GM19468 (cell line): ENCODE data around the gene SP110.
A peak's percentile ranks its signal among the peaks of the same experiment; 100 is the strongest.
"Not testable (repeated sequence)": the region's sequence is repeated elsewhere in the genome, so short reads cannot be mapped to it uniquely, and the experiment has no call there.

Experiments used
- ATAC-seq: cut with Tn5 transposase; IDR thresholded peaks from one replicate; pipeline ENCODE4 v1.9.1; 2021; ENCODE audit warnings: mild to moderate bottlenecking, moderate library complexity, moderate number of reproducible peaks; ENCODE audit not compliant: unreplicated experiment; ENCODE audit errors: extremely low read depth

SP110 gene

GRCh38 chr2:230226051-230226551, 6.3 kb upstream of the SP110 start:
- peak; percentile 53 for ATAC-seq

GRCh38 chr2:230225486-230225885, 5.7 kb upstream of the SP110 start, which contains the start of gene SP140:
Gene SP140, plus strand, starts transcription at chr2:230225736. Its CDS starts 109 bp downstream, at chr2:230225845.
- ATAC-seq, result peak; percentile 30

- ATAC-seq, result no peak
These were observed 4.7 kb upstream of the SP110 start for GRCh38 chr2:230224458-230224857.

- ATAC-seq, result not testable (repeated sequence)
These were observed 3.0 kb upstream of the SP110 start for GRCh38 chr2:230222829-230223228.

- no peak for ATAC-seq
These were observed 1.7 kb upstream of the SP110 start for GRCh38 chr2:230221493-230221892.

- no peak for ATAC-seq
These were observed 674 bp upstream of the SP110 start for GRCh38 chr2:230220347-230220969.

DNA sequence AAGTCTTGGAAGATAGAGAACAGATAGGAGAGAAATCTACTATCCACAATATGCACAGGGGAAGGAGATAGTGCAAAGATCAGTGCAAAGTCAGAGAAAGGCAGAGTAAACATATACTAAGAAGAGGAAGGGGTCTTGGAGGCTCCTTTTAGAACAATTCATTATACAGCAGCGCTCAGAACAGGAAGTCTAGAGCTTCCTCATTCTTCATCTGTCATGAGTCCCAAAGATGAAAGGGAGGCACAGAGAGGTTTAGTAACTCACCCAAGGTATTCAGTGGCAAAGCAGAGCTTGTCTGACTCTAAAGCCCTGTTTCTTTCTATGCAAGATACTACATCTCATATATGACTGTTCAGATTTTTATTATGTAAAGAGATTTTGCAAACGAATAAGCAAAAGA, 1.4 kb downstream of the SP110 start:
- ATAC-seq, result no peak

- ATAC-seq, result no peak
These were observed 2.4 kb downstream of the SP110 start for GRCh38 chr2:230217424-230217823.

DNA sequence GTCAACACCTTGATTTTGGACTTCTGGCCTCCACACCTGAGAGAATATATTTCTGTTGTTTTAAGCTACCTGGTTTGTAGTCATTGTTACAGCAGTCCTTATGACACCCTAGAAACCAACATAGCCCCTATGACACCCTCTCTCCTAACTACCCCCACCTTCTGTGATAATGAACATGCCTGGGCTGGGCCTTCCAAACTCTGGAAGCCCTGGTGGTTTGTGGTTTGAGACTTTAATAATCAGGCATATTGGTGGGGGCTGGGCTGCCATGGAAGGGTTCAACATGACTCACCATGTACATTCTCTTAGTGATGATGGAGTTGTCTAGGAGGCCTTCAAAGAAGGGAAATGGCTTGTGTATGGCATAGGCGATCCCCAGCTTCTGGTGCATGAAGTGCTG, 3.3 kb downstream of the SP110 start:
- no peak for ATAC-seq

DNA sequence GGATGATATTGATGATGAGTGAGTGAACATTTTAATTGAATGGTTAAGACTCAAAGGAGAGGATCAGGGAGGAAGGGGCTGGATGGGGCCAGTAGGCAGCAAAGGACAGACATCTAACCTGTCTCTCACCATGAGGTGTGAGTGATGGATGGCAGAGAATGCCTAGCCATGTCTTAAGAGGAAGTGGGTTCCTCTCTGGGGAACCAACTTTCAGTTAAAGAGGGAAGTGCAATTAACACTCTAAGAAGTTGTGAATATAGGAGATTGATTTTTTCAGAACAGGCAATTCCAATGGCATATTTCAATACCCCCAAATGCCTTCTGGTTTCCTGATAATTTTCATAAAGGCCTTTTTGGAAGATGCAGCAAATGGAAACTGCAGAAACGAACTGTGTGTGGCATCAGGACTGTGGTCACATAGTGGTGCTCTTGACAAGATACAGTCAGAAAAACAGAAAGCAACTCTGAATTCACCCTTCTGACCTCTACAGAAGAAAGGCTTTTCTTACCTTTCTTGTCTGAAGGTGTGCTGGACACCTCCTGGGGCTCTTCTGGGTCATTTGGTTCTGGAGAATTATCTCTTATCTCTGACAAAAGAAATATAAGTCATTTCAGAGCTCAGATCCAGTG, 10.2 kb downstream of the SP110 start:
- ATAC-seq, result no peak

GRCh38 chr2:230208576-230208975, 11.2 kb downstream of the SP110 start:
- ATAC-seq, result no peak

DNA sequence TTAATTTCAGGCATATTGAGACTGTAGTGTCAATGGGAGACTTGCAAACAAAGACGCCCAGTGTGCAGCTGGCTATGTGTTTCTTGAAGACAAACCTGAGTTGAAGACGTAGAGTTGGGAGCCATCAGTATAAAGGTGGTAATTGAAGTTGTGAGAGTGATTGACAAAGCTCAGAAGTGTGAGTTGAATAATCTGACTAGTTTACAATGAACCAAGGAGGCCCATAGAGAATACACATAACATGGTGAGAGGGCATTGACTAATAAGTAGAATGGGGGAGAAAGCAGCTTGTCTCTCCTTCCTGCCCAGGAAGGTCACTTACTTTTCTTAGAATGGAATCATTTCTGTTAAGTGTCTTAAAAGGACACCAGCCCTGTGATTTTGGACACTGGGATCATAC, 14.1 kb downstream of the SP110 start:
- no peak for ATAC-seq

DNA sequence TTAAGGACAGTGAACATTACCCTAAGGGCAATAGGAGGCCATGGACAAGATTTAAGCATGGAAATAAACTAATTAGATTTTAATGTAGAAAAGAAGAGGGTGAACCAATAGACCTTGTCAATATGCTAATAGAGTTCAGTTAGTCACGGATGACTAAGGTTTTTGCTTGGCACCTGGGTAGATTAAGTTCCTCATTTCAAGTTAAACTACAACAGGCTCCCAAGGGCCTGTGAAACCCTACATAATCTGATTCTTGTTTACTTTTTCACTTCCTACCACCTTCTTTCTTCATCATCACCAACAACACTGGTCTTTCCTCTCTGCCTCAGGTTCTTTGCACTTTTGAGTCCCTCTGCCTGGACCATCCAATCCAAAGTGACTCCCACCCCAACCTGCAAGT, 14.8 kb downstream of the SP110 start:
- ATAC-seq, result peak; percentile 58

- peak; percentile 28 for ATAC-seq
These were observed 16.6 kb downstream of the SP110 start for GRCh38 chr2:230203110-230203676.

DNA sequence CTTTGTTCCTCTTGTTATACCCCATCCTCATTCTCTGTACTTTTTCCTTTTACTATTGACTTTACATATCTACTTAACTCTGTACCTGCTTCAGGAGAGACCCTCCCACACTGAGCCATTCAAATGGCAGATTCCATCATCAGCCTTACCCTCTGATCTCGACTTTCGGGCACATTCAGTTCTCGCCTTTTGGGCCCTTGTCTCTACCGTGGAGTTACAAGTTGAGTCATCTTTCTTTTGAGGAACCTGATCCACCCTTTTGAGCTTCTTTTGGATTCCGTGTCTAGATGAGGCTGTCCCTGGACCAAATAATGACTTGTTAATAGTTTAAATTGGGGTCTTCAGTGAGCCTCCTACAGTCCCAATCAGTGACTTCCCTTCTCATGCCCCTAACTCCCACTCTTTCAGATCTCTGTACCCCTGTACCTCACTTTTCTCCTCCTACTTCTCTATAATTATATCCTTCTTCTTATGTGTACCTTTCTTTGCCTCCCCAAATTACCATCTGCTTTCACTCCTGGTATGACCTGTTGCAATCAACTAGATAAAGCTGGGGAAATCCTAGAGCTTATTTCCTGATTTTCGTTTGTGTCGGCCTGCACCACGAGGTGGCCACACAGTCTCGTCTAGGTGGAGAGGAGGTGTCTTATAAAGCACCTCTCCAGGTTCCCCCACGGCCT, 17.2 kb downstream of the SP110 start:
- no peak for ATAC-seq

DNA sequence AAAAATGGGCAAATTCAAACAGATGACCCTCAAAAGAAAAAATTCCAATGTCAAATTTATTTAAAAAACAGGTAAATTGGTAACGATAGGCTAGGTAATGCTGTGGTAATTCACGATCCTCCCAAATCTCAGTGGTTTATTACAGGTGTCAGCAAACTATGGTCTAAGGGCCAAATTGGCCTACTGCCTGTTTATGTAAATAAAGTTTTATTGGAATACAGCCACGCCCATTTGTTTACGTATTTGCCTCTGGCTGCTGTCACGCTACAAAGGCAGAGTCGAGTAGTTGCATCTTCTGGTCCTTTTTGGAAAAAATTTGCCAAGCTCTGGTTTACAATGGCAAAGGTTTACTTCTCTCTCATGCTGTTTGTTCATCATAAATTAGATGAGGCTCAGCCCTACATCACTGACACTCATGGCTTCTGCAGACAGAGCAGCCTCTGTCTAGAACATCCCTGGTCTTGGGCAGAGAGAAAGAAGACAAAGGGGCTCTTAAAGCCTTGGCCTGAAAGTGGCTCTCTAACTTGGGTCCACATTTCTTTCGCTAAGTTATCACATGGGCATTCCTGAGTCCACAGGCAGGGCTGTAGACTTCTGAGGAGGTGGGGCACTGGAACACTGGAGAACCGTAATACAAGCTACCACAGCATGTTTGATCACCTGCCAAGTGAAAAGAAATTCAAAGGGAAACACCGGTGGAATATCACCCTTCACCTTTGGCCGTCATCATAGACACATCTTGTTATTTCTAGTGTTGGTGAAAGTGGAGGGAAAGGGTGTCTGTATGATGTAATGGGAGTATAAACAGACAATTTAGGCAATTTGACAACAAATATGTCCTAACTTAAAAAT, 34.8 kb downstream of the SP110 start:
- no peak for ATAC-seq

GRCh38 chr2:230181195-230181594, 38.6 kb downstream of the SP110 start:
- no peak for ATAC-seq

GRCh38 chr2:230179907-230180306, 39.9 kb downstream of the SP110 start:
- ATAC-seq, result no peak

GRCh38 chr2:230178546-230179485, 41.0 kb downstream of the SP110 start:
- ATAC-seq, result no peak
